Mesenchymal stem cell (in vitro differentiated cells and primary cell): ENCODE data around the gene MPPED2.
A peak's percentile ranks its signal among the peaks of the same experiment; 100 is the strongest.

Experiments used
- DNase-seq: peaks from one replicate; pipeline ENCODE4 v3.0.0-alpha.2; 2013
- H2AFZ ChIP-seq: one replicate; pipeline ENCODE4 v1.6.1; 2013; ENCODE audit warnings: low read depth, mild to moderate bottlenecking, control low read depth, inconsistent platforms, low read length, moderate library complexity
- H2AK5ac ChIP-seq: 2 replicates; pipeline ENCODE4 v1.6.1; 2013; ENCODE audit warnings: low read length, moderate library complexity, mild to moderate bottlenecking, inconsistent platforms; ENCODE audit not compliant: severe bottlenecking
- H2BK120ac ChIP-seq: one replicate; pipeline ENCODE4 v1.6.1; 2013; ENCODE audit warnings: low read depth, mild to moderate bottlenecking, inconsistent platforms, low read length, moderate library complexity
- H2BK12ac ChIP-seq, 2 experiments: one replicate each; pipeline ENCODE4 v1.6.1; 2013; ENCODE audit warnings: inconsistent platforms in 2 of 2, low read length in 2 of 2, mild to moderate bottlenecking in 2 of 2, moderate library complexity in 2 of 2, control low read depth in 1 of 2
- H2BK15ac ChIP-seq: one replicate; pipeline ENCODE4 v1.6.1; 2013; ENCODE audit warnings: mild to moderate bottlenecking, low read depth, inconsistent platforms; ENCODE audit not compliant: poor library complexity, severe bottlenecking
- H2BK5ac ChIP-seq: 2 replicates; pipeline ENCODE4 v1.6.1; 2013; ENCODE audit warnings: low read depth, mild to moderate bottlenecking, low read length, control low read depth, inconsistent platforms; ENCODE audit not compliant: poor library complexity, severe bottlenecking
- H3K14ac ChIP-seq, 2 experiments: one replicate each; pipeline ENCODE4 v1.6.1; 2013; ENCODE audit warnings: inconsistent platforms in 2 of 2, low read length in 2 of 2, control low read depth in 1 of 2, mild to moderate bottlenecking in 1 of 2, moderate library complexity in 1 of 2
- H3K18ac ChIP-seq, 2 experiments: one replicate each; pipeline ENCODE4 v1.6.1; 2013; ENCODE audit warnings: inconsistent platforms in 2 of 2, low read length in 2 of 2, control low read depth in 1 of 2, low read depth in 1 of 2, mild to moderate bottlenecking in 1 of 2
- H3K23ac ChIP-seq, 2 experiments: one replicate each; pipeline ENCODE4 v1.6.1; 2013; ENCODE audit warnings: inconsistent platforms in 2 of 2, low read length in 2 of 2, mild to moderate bottlenecking in 2 of 2, moderate library complexity in 2 of 2, control low read depth in 1 of 2
- H3K27ac ChIP-seq: 2 replicates; pipeline ENCODE4 v1.5.1; 2013; ENCODE audit warnings: mild to moderate bottlenecking, moderate library complexity, low read length, control low read depth, inconsistent platforms; ENCODE audit not compliant: poor library complexity, severe bottlenecking
- H3K27me3 ChIP-seq, 2 experiments: 2 replicates each; pipeline versions ENCODE4 v1.6.1 to v1.7.0; 2013; ENCODE audit warnings: low read length in 2 of 2, mild to moderate bottlenecking in 2 of 2, moderate library complexity in 2 of 2, control low read depth in 1 of 2, inconsistent platforms in 1 of 2; ENCODE audit not compliant: control insufficient read depth in 1 of 2, insufficient read depth in 1 of 2
- H3K36me3 ChIP-seq, 2 experiments: 2 replicates each; pipeline versions ENCODE4 v1.6.1 to v1.7.0; 2013; ENCODE audit warnings: low read length in 2 of 2, control low read depth in 1 of 2, inconsistent platforms in 1 of 2, low read depth in 1 of 2, mild to moderate bottlenecking in 1 of 2; ENCODE audit not compliant: insufficient read depth in 2 of 2, control insufficient read depth in 1 of 2
- H3K4ac ChIP-seq, 2 experiments: one replicate each; pipeline ENCODE4 v1.6.1; 2013; ENCODE audit warnings: inconsistent platforms in 2 of 2, low read length in 2 of 2, mild to moderate bottlenecking in 2 of 2, moderate library complexity in 2 of 2, control low read depth in 1 of 2, low read depth in 1 of 2
- H3K4me1 ChIP-seq: 2 replicates; pipeline ENCODE4 v1.6.1; 2013; ENCODE audit warnings: low read depth, low read length, control low read depth; ENCODE audit not compliant: control insufficient read depth, insufficient read depth
- H3K4me2 ChIP-seq: 2 replicates; pipeline ENCODE4 v1.6.1; 2013; ENCODE audit warnings: low read length, mild to moderate bottlenecking, inconsistent platforms; ENCODE audit not compliant: poor library complexity, severe bottlenecking
- H3K4me3 ChIP-seq, 2 experiments: 2 replicates each; pipeline versions ENCODE4 v1.5.1 to v1.7.0; 2013; ENCODE audit warnings: low read length in 2 of 2, mild to moderate bottlenecking in 2 of 2, control low read depth in 1 of 2, low read depth in 1 of 2; ENCODE audit not compliant: insufficient read depth in 1 of 2
- H3K79me1 ChIP-seq: replicated peaks from 2 replicates; pipeline ENCODE4 v1.6.1; 2013; ENCODE audit warnings: mild to moderate bottlenecking, control low read depth, low read length, inconsistent platforms; ENCODE audit not compliant: poor library complexity, severe bottlenecking
- H3K9ac ChIP-seq: 2 replicates; pipeline ENCODE4 v1.7.0; 2013; ENCODE audit warnings: mild to moderate bottlenecking, low read length, moderate library complexity
- H3K9me3 ChIP-seq: 2 replicates; pipeline ENCODE4 v1.7.0; 2013; ENCODE audit warnings: mild to moderate bottlenecking, low read length; ENCODE audit not compliant: control insufficient read depth
- H4K8ac ChIP-seq: one replicate; pipeline ENCODE4 v1.6.1; 2013; ENCODE audit warnings: inconsistent platforms, mild to moderate bottlenecking, low read length, moderate library complexity
- H4K91ac ChIP-seq: one replicate; pipeline ENCODE4 v1.6.1; 2013; ENCODE audit warnings: mild to moderate bottlenecking, low read length, inconsistent platforms
- WGBS: methylation state at CpG from one replicate; pipeline ENCODE4 v1.1.7; 2013; ENCODE audit warnings: mixed read lengths; 5-methylcytosine and 5-hydroxymethylcytosine counted together

The MPPED2 gene

DNA sequence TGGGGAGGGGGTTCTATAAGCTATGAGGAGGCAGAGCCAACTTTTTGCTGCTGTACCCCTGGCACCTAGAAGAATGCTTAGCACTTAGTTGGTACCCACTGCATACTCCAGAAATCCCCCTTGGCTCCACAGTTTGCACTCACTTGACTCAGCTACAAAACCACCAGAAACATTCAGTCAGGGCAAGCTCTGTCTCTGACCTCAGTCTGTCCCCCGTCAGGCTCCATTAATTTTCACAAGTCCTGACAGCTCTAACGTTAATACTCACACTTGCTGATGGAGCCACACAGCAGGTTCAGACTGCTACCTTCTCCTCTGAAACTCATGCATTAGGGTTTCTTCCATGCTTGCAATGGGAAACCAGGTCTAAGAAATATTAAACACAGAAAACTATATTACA lies 81.7 kb downstream of the MPPED2 start:
- Histone ChIP-seq H4K91ac (no peak overlapping the region), H2BK120ac (no peak overlapping the region), H3K9ac (no peak overlapping the region), H3K9me3 (no peaks in the 10 kb centered on the region), H3K4ac (no peak overlapping the region), H3K36me3 (no peaks in the 10 kb centered on the region), H4K8ac (no peak overlapping the region), H2AK5ac (no peak overlapping the region), H3K4me1 (peaks cover 2% of the 10 kb centered on the region), H3K18ac (no peak overlapping the region), H3K27ac (peak overlapping the region; percentile 43), H2BK15ac (no peak overlapping the region), H3K4me3 (no peak overlapping the region), H2AFZ (no peak overlapping the region), H2BK5ac (no peak overlapping the region), H2BK12ac (no peak overlapping the region), H3K4me2 (no peak overlapping the region), H3K23ac (no peak overlapping the region), H3K14ac (no peak overlapping the region), H3K79me1 (no peaks in the 10 kb centered on the region), H3K27me3 (no peaks in the 10 kb centered on the region)
- no peak for DNase-seq
- 22% methylated on average over 2 of the region's 2 CpGs for WGBS

DNA sequence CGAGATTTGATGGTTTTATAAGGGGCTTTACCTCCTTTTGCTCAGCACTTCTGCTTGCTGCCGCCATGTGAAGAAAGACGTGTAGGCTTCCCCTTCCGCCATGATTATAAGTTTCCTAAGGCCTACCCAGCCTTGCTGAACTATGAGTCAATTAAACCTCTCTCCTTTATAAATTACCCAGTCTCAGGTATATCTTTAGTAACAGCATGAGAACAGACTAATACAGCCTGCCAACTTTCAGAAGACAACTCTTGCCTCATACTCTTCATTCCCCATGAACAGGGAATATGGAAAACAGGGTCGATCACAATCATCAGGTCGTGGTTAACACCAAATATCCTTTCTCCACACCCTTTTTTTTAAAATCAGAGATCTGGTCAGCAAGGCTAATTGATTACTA lies 83.0 kb downstream of the MPPED2 start:
- Histone ChIP-seq H3K27ac (no peak overlapping the region), H3K4me3 (no peak overlapping the region), H2BK5ac (no peak overlapping the region), H4K8ac (no peak overlapping the region), H4K91ac (no peak overlapping the region), H3K18ac (no peak overlapping the region), H2BK12ac (no peak overlapping the region), H3K36me3 (no peaks in the 10 kb centered on the region), H3K79me1 (no peaks in the 10 kb centered on the region), H3K23ac (no peak overlapping the region), H3K27me3 (no peaks in the 10 kb centered on the region), H3K4me2 (no peak overlapping the region), H3K9ac (no peak overlapping the region), H3K4ac (no peak overlapping the region), H3K14ac (no peak overlapping the region), H3K9me3 (no peaks in the 10 kb centered on the region), H2BK120ac (no peak overlapping the region), H3K4me1 (peaks cover 2% of the 10 kb centered on the region), H2AK5ac (no peak overlapping the region), H2AFZ (no peak overlapping the region), H2BK15ac (no peak overlapping the region)
- 86% methylated on average over 6 of the region's 6 CpGs for WGBS
- DNase-seq = no peak

DNA sequence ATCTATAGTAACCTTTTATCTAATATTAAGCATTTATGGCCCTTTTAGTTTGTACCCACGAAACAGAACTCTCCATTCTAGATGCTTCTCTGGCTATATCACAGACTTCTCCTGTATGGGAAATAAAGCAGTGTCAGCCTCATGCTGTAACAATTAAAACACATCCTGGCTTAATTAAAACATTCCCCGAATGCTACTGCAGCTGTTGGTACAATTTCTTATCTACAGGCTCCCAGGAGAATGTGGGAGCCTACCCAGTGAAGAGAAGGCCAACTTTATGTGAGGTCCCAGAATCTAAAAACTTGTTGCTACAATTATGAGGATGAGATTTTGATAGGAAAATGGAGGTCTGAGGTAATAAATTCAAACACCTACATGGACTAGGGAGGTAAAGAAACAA lies 83.8 kb downstream of the MPPED2 start:
- 85% methylated on average over 2 of the region's 2 CpGs for WGBS

DNA sequence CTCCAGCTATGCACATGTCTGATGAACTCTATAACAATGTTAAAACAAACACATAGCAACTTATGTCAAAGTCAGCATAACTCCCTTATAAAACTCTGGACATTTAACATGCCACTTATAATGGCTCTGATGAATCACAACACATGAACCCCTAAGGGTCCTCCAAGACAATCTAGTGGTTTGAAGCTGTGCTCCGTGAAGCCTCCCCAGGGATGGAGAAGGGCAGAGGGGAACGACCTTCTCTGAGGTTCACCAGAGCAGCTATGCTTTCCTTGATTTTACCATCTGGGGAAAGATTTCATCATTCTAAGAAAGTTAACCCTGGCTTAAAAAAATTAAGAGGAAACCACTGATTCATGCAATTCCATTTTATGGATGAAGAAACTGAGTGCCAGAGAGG lies 84.4 kb downstream of the MPPED2 start:
- Histone ChIP-seq H2AFZ (no peak overlapping the region), H3K36me3 (no peaks in the 10 kb centered on the region), H3K4me1 (peaks cover 2% of the 10 kb centered on the region), H3K4me3 (no peak overlapping the region), H3K27ac (no peak overlapping the region), H2BK12ac (no peak overlapping the region), H2BK120ac (no peak overlapping the region), H3K9me3 (no peaks in the 10 kb centered on the region), H3K9ac (no peak overlapping the region), H2BK15ac (no peak overlapping the region), H3K23ac (no peak overlapping the region), H3K14ac (no peak overlapping the region), H2AK5ac (no peak overlapping the region), H3K4me2 (no peak overlapping the region), H3K27me3 (no peaks in the 10 kb centered on the region), H3K79me1 (no peaks in the 10 kb centered on the region), H3K4ac (no peak overlapping the region), H2BK5ac (no peak overlapping the region), H4K8ac (no peak overlapping the region), H4K91ac (no peak overlapping the region), H3K18ac (no peak overlapping the region)
- WGBS = 58% methylated on average over 2 of the region's 2 CpGs
- DNase-seq = no peak

More for the DNA sequence above, 83.8 kb downstream of the MPPED2 start:
- H3K27me3 ChIP-seq = no peaks in the 10 kb centered on the region
- no peak overlapping the region for H2AFZ ChIP-seq
- H3K4me1 ChIP-seq = peaks cover 2% of the 10 kb centered on the region
- H3K79me1 ChIP-seq = no peaks in the 10 kb centered on the region
- no peak overlapping the region for H3K4ac ChIP-seq
- DNase-seq = no peak
- H2AK5ac ChIP-seq = no peak overlapping the region
- H2BK12ac ChIP-seq = no peak overlapping the region
- H4K91ac ChIP-seq = no peak overlapping the region
- no peaks in the 10 kb centered on the region for H3K9me3 ChIP-seq
- no peak overlapping the region for H4K8ac ChIP-seq
- H3K23ac ChIP-seq = no peak overlapping the region
- H3K14ac ChIP-seq = no peak overlapping the region
- H3K27ac ChIP-seq = no peak overlapping the region
- H2BK120ac ChIP-seq = no peak overlapping the region
- H3K18ac ChIP-seq = no peak overlapping the region
- no peak overlapping the region for H2BK15ac ChIP-seq
- H3K36me3 ChIP-seq = no peaks in the 10 kb centered on the region
- no peak overlapping the region for H3K9ac ChIP-seq
- no peak overlapping the region for H3K4me2 ChIP-seq
- H2BK5ac ChIP-seq = no peak overlapping the region
- no peak overlapping the region for H3K4me3 ChIP-seq
